ENCODE results near the gene XXYLT1. TPM values are rescaled to one million over a fixed set of nuclear protein-coding genes. Genes with fewer than 3 reads are reported as not detected.

Gene XXYLT1
- total RNA-seq, 1 donor = 21.0 TPM

DNA sequence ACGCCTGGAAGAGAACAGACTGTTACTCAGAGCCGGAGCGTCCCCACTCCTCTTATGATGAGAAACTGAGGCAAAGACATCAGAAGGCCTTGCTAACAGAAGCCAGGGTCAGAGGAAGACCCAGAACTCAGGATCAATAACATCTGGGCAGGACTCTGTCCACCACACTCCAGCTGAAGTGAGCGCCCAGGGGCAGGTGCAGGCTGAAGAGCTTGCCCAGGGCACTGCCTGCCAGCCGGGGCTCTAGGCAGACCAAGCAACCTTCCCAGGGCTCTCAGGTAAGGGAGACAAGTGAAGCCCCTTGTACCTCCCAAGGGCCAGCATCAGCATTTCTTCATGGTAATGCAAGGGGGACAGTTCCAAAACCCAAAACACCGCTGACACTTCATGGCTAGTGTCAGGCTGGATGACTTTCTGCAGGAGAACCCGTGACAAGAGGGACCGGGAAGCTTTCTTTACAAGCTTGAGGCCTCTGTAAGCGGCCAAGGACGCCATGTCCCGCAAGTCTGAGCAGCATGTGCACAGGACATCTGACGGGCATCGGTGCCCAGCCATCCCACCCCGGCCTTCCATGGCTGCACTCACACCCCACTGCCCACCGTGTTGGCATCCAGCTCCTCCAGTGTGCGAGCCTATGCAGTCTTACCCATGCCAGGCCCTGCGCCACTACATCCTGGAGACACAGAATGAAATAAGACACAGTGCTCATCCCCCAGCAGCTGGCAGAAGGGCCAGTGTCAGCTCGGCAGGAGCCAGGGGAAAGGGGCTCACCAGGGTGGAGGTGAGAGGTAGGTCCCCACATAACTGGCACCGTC, 14.1 kb downstream of the XXYLT1 start:
- no peak overlapping the region for H3K4me3 ChIP-seq (ENCODE audit: low read depth, low read length)
- TF ChIP-seq CTCF (IDR thresholded peaks at IDR 0.05; ENCODE audit: insufficient read depth, low read length) = no peak
- DNase-seq (ENCODE audit: low read depth) = no peak

- no peak for DNase-seq (ENCODE audit: low read depth)
- H3K4me3 ChIP-seq (ENCODE audit: low read depth, low read length) = no peak overlapping the region
- TF ChIP-seq CTCF (IDR thresholded peaks at IDR 0.05; ENCODE audit: insufficient read depth, low read length) = no peak
Measured at GRCh38 chr3:195255571-195256501, 15.1 kb downstream of the XXYLT1 start.

DNA sequence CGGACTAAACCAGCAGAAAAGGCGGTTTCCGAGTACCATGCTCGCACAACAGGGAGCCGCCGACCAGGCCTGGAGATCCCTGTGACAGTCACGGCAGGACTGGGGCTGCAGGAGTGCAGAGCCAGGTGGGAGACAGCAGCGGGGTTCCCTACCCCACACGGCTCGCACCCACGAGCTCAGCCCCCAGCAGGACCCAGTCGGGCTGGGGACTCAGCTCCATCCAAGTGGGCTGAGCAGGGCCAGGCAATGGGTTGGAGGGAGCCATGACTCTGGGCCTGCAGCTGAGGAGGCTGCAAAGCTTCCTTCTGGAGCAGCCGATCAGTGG, 15.8 kb downstream of the XXYLT1 start:
- no peak for TF ChIP-seq CTCF (IDR thresholded peaks at IDR 0.05; ENCODE audit: insufficient read depth, low read length)
- no peak for DNase-seq (ENCODE audit: low read depth)
- H3K4me3 ChIP-seq (ENCODE audit: low read depth, low read length) = no peak overlapping the region

GRCh38 chr3:195254454-195255175, 16.3 kb downstream of the XXYLT1 start:
- DNase-seq (ENCODE audit: low read depth) = no peak
- no peak for TF ChIP-seq CTCF (IDR thresholded peaks at IDR 0.05; ENCODE audit: insufficient read depth, low read length)
- H3K4me3 ChIP-seq (ENCODE audit: low read depth, low read length) = no peak overlapping the region

DNA sequence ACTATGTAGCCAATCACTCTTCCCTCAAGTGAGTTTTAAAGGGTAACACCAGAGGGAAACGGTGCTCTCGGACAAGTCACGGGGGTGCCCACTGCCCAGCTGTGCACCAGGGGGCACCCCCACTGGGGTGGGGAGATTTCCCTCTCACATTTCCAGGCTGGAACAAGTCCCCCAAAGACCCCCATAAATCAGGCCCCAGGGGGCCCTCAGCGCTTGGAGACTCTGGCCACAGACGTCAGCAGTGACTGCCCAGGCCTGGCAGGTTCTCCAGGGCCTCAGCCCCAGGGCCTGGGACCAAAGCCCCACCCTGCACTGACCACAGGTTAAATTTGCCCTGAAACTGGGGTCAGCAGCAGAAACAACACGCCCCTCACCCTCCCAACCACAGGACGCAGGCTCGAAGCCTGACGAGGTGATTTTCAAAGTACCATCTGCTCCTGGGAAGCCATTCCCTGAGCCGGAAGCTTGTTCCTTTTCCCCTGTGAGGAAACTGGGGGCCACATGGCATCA, 17.0 kb downstream of the XXYLT1 start:
- no peak for DNase-seq (ENCODE audit: low read depth)
- H3K4me3 ChIP-seq (ENCODE audit: low read depth, low read length) = no peak overlapping the region
- no peak for TF ChIP-seq CTCF (IDR thresholded peaks at IDR 0.05; ENCODE audit: insufficient read depth, low read length)

DNA sequence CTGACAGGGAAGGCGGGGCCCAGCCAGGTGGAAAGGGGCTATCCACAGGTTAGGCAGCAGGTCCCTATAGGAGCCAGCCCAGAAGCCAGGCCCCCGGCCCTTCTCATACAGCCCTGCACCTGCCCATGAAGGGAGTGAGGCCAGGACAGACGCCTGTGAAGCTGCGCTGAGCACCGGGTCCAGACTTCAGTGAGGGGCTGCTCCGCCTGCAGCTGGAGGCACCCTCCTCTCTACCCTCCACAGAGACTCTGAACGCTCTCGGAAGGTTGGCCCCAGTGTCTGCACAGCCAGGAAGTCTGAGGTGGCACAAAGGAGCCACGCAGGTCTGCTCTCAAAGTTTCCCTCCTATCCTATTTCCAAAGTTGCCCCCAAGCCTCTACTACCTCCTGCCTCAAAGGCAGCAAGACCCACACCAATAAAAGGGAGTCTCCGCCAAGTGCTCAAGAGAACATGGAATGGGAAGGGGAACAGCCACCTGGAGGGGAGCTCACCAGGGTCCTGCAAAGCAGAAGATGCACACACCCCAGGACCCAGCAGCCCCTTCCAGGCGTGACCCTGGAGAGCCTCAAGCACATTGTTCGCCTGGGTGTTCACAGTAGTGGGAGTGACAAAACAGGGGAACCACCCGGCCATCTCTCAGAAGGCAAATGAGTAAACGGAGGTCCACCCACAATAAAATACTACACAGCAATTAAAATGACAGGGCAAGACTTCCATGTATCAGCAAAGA, 19.5 kb downstream of the XXYLT1 start:
- no peak for TF ChIP-seq CTCF (IDR thresholded peaks at IDR 0.05; ENCODE audit: insufficient read depth, low read length)
- no peak overlapping the region for H3K4me3 ChIP-seq (ENCODE audit: low read depth, low read length)
- DNase-seq (ENCODE audit: low read depth) = no peak
